Activated T-helper 1 cell treated with anti-CD3 and anti-CD28 coated beads, Interleukin-2, amount 50 U/mL, for 16 hours (primary cell): ENCODE data around the gene GPR84.
"Not testable (repeated sequence)": the region's sequence is repeated elsewhere in the genome, so short reads cannot be mapped to it uniquely, and the experiment has no call there.

Experiments
- DNase-seq, 2 donors: peaks; one replicate each; pipeline ENCODE4 v3.0.0-alpha.2; 2020; ENCODE audit warnings: low read depth in 1 of 2, low spot score in 1 of 2

The GPR84 gene

GRCh38 chr12:54328595-54329337 is 35.5 kb downstream of the GPR84 start:
- DNase-seq = no peak

- DNase-seq = not testable (repeated sequence)
Observed at GRCh38 chr12:54325442-54326109, 38.7 kb downstream of the GPR84 start.

- DNase-seq = peak; percentile 78 to 84
Observed at GRCh38 chr12:54324617-54325441, 39.5 kb downstream of the GPR84 start, which contains the start of gene COPZ1. Gene COPZ1 (plus strand): TSS chr12:54325131. CDS start chr12:54325164, 33 bp downstream.

GRCh38 chr12:54321363-54321762 is 42.9 kb downstream of the GPR84 start:
- no peak for DNase-seq
